Measurements from ENCODE around the gene CDK4.

- TF ChIP-seq CTCF (IDR thresholded peaks at IDR 0.05) (no peak), POLR2A (IDR thresholded peaks at IDR 0.05) (no peak)
Observed at GRCh38 chr12:57707250-57707649, 44.9 kb downstream of the CDK4 start.

Measured in stomach (tissue), 4 donors.